Measurements from ENCODE around the gene HOXA7.
A peak's percentile ranks its signal among the peaks of the same experiment; 100 is the strongest.

HOXA7 gene

DNA sequence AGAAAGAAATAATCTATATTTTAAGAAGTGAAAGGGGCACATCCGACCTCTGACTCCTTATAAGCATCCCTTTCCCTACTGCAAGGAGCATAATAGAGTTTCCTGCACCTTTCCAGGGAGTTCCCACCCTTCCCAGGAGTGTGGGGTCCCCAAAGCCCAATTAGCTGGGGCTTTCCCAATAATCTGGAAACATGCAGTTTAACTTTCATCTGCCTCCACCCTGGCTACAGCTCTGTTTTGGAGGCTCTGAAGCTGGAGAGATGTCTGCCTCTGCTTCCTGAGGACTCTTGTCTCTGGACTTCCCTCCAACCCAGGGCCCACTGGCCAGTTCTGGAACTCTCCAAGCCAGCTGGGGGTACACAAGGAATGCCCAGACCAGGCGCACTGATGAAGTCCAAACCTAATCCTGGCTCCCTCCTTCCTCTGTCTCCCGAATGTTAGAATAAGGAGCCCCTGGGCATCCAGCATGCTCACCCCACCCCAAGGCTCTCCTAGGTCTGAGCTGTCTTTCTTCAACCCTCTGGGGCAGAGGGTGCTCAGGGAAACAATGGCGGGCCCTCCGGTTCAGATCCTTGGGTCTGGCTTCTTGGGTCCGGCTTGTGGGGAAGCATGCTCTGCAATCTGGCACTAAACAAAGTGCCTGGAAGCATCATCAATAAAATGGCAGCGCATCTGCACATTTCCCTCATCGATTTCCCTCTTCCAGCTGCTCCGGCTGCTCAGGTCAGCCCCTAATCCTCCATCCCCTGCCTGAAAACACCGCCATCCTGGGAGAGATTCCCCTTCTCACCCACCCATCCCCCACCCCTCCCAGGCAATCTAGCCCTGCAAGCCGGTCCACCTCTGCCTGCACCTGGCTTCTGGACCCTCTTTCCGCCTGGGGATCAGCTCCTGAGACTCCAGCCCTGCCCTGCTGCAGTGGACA is 39.3 kb downstream of the HOXA7 start:
- DNase-seq: no peak

DNA sequence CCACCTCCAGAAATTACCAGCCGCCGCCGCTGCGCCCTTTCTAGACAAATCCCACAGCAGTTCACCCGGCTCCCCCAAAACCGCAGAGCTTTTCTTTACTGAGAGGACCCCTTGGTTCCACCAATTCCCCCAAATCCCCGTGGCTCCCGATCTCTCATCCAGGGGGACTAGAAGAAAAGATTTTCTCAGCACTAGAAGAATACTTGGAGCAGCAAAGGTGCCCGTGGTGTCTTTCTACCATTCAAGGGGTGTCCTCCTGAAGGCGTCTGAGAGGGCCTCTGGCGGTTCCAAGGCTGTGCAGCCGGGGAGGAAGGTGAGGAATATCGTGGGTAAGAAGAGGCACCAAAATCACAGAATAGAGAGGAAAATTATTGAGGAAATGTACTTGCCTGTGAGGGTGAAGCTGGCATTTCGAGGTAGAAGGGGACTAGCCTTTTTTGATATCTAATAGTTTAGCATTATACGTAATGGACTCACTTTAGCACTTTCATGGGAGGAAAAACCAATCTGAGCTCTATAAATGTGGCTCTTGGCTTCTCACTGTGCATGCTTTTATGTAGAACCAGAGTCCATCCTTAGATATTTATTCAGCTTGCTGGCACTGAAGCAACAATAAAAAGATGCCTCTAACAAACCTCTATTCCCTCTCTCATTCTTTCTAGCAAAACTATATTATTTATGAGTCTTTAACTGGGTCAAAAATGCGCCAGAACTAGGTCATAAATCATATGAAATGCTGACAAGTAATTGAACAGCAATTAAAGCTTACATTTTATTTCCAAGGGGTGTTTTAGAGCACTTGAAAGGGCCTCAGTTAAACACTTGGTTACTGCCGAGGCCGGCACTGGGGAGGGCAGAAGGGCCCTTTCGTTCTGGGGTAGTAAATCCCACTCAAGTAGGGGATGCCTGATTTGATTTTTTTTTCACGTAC is 40.2 kb downstream of the HOXA7 start:
- DNase-seq: no peak

GRCh38 chr7:27115221-27116026 is 41.1 kb downstream of the HOXA7 start:
- DNase-seq: no peak

- no peak for DNase-seq
Observed at GRCh38 chr7:27114881-27115220, 41.6 kb downstream of the HOXA7 start.

DNA sequence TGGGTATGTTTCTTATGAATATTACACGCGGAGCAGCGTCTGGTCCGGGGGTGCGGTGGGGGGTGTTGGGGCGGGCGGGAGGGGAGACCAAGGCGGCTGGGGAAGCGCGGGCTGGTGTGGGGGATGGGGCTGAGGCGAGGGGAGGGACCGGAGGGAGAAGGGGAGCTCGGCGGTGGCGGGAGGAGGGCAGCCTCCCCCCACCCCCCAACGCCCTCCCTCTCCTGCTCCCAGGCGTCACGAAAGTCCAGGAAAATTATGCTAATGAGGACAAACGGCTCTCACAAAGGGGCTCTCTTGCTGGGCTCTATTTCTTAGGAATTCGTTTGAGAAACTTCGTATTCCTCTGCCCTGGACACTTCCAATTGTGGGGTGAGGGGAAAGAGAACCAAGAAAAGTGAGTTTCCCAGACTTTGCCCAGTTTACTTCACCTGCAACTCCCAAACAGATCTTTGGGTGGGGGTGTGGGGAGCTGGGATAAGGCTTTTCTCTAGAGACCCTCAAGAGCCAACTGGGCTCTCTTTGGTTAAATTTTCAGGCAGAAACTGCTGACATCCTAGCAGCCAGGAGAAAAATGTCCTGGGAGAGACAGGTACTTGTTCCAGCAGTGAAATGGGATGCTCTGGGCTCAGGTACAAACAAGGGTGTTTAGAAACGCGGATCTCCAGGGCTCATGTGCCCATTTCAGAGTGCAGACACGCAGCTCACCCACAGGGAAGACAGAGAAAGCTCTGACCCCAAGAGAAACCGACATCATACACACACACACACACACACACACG is 42.3 kb downstream of the HOXA7 start:
- DNase-seq: no peak

GRCh38 chr7:27112955-27113949 is 43.2 kb downstream of the HOXA7 start:
- no peak for DNase-seq

GRCh38 chr7:27112361-27112760 is 44.1 kb downstream of the HOXA7 start:
- no peak for DNase-seq

- DNase-seq: no peak
Observed at GRCh38 chr7:27111751-27112277, 44.7 kb downstream of the HOXA7 start.

DNA sequence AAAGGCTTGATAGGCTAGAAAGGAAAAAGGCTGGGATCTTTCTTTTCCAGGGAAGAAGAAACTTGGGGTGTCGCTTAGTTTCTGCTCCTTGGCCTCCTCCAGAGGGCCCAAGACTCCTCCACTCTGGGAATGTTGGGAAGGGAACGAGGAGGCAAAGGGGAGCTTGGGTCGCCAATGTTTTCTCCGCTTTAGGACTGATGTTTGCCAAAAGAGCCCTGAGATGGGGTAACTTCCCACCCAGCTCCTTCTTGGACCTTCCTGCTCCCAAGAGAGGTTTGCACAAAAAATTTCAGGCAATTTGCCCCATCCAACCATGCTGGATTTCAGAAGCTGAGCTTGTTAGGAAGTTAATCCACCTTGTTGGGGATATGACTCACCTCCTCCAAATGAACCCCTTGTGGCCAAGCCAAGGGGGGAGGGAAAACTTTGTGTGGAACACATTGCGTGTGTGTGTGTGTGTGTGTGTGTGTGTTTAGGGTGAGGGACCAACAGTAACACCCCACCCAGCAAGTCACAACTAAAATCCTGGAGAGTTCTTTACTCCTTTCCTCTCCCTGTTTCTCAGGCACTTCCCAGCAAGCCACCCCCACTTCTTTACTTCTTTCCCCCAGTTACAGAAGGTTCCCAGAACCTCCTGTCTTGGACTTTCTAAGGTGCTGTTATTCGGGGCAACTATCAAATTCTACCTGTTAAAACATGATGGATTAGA is 45.3 kb downstream of the HOXA7 start:
- DNase-seq: no peak

GRCh38 chr7:27110186-27111031 is 46.1 kb downstream of the HOXA7 start:
- DNase-seq: peak; percentile 9

DNA sequence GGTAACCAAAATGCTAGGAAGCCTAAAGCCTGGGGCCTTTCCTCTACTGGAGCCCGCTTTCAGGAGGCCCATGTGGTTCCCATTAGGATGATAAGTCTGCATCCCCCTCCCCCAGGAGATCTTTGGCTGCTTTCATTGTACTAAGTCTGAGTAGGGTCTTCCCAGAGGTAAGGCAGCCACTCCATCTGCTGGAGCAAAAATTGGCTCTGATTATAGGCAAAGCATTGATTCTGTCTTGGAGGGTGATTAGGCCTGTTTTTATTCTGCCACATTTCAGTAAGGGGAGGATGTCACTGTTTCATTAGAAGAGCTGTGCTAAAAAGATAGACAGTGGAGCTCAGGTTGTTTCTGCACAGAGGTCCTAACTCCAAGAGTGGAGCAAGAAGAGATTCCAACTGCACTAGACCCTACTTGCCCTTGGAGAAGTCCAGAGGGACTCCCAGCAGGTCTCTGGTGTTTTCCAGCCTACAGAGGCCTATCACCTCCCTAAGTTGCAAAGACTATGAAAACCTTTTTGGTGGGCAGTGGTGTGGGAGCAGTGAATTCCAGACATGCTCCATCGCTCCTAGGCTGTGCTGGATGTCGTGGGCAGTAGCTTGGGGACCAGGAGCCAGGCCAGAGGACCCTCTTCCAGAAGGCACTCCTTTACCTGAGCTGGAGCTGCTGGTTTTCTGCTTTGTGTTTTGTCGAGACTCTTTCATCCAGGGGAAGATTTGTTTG is 46.8 kb downstream of the HOXA7 start:
- DNase-seq: no peak

DNA sequence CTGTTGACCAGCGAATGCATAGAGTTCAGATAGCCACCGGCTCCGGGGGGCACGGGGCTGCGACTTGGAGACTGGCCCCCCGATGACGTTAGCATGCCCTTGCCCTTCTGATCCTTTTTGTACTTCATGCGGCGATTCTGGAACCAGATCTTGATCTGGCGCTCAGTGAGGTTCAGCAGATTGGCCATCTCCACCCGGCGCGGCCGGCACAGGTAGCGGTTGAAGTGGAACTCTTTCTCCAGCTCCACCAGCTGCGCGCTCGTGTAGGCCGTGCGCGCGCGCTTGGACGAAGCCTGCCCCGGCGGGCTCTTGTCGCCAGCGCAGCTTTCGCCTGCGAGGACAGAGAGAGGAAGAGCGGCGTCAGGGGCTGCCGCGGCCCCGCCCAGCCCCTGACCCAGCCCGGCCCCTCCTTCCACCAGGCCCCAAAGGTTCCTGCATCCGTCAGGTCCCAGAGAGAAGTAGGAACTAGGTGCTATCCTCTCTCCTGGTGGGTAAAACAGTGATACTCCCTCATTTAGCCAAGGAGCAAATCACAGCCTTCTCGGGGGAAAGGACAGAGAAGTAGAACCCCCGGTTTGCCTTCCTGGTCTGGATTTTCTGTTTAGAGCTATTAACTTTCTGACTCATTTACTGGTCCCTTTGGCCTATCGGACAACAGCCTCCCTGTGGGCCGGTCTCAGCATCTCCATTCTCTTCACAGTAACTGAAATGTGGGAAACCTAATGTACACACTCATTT is 47.9 kb downstream of the HOXA7 start:
- DNase-seq: no peak

GRCh38 chr7:27107391-27108381 is 48.8 kb downstream of the HOXA7 start:
- DNase-seq: no peak

GRCh38 chr7:27106901-27107240 is 49.6 kb downstream of the HOXA7 start:
- no peak for DNase-seq

- no peak for DNase-seq
Observed at GRCh38 chr7:27106181-27106900, 50.1 kb downstream of the HOXA7 start.
